Osteoblast (primary cell): ENCODE data around the gene OR5P2. TPM values are rescaled to one million over a fixed set of nuclear protein-coding genes. Genes with fewer than 3 reads are reported as not detected.

ENCODE experiments used
- DNase-seq: peaks from one replicate; pipeline ENCODE4 v3.0.0; 2011; ENCODE audit warnings: low spot score, mixed read lengths; ENCODE audit not compliant: insufficient read length; ENCODE audit errors: missing footprints
- H2AFZ ChIP-seq: 2 replicates; pipeline ENCODE4 v1.6.0; 2011; ENCODE audit warnings: mild to moderate bottlenecking, low read length
- H3K27ac ChIP-seq: 2 replicates; pipeline ENCODE4 v1.5.1; 2011; ENCODE audit warnings: mild to moderate bottlenecking, low read depth, low read length, moderate library complexity
- H3K27me3 ChIP-seq: 2 replicates; pipeline ENCODE4 v1.6.0; 2012; ENCODE audit warnings: mild to moderate bottlenecking, control low read depth, inconsistent platforms, low read length, moderate library complexity; ENCODE audit not compliant: insufficient read depth
- H3K36me3 ChIP-seq: 2 replicates; pipeline ENCODE4 v1.5.1; 2011; ENCODE audit warnings: mild to moderate bottlenecking, low read length, control low read depth, moderate library complexity; ENCODE audit not compliant: insufficient read depth
- H3K4me1 ChIP-seq: 2 replicates; pipeline ENCODE4 v1.5.1; 2011; ENCODE audit warnings: mild to moderate bottlenecking, low read length, control low read depth, moderate library complexity; ENCODE audit not compliant: insufficient read depth
- H3K4me2 ChIP-seq: 2 replicates; pipeline ENCODE4 v1.6.0; 2011; ENCODE audit warnings: mild to moderate bottlenecking, low read length; ENCODE audit not compliant: insufficient read depth
- H3K4me3 ChIP-seq: fragments of 200-600 bp; sonication (generic); 3 replicates; pipeline ENCODE4 v1.5.1; 2012; ENCODE audit warnings: mild to moderate bottlenecking, low read length, inconsistent platforms; ENCODE audit not compliant: insufficient read depth
- H3K79me2 ChIP-seq: 2 replicates; pipeline ENCODE4 v1.6.0; 2012; ENCODE audit warnings: mild to moderate bottlenecking, low read length, control low read depth, inconsistent platforms; ENCODE audit not compliant: insufficient read depth
- H3K9me3 ChIP-seq: 2 replicates; pipeline ENCODE4 v1.5.1; 2011; ENCODE audit warnings: low read depth, low read length, control low read depth
- H4K20me1 ChIP-seq: 2 replicates; pipeline ENCODE4 v1.6.0; 2012; ENCODE audit warnings: mild to moderate bottlenecking, low read length, control low read depth; ENCODE audit not compliant: insufficient read depth
- CTCF ChIP-seq: IDR thresholded peaks from 2 replicates; pipeline ENCODE4 v1.5.1; 2011; ENCODE audit warnings: mild to moderate bottlenecking, low read depth, low read length, moderate library complexity; ENCODE audit errors: extremely low read depth
- total RNA-seq: library from RNA; depleted of rRNA; stranded (reverse); fragments of >200 nt; gene quantifications from 2 replicates; pipeline ENCODE4 v1.2.3, GENCODE V29; 2012

The OR5P2 gene
- not detected in 2 replicates for total RNA-seq

GRCh38 chr11:7796842-7797241 is at the start of gene OR5P2:
OR5P2 (minus strand) TSS chr11:7796942; CDS start chr11:7796942, 0 bp downstream.
- Histone ChIP-seq H3K9me3 (no peaks in the 10 kb centered on the region), H3K79me2 (no peaks in the 10 kb centered on the region), H3K27me3 (no peaks in the 10 kb centered on the region), H3K36me3 (no peaks in the 10 kb centered on the region), H3K27ac (no peak within 1 kb of the TSS), H2AFZ (no peak within 1 kb of the TSS), H3K4me1 (no peaks in the 10 kb centered on the region), H3K4me2 (no peak within 1 kb of the TSS), H3K4me3 (no peak within 1 kb of the TSS), H4K20me1 (no peaks in the 10 kb centered on the region)
- TF ChIP-seq CTCF, result no peak
- no peak for DNase-seq

- no peak for DNase-seq
These were observed 49.3 kb upstream of the OR5P2 start for GRCh38 chr11:7846003-7846402.

GRCh38 chr11:7844986-7845385 is 48.2 kb upstream of the OR5P2 start:
- no peak for TF ChIP-seq CTCF
- no peaks in the 10 kb centered on the region for H3K79me2 ChIP-seq
- H2AFZ ChIP-seq, result no peak overlapping the region
- H3K27me3 ChIP-seq, result peaks cover 4% of the 10 kb centered on the region
- H3K4me2 ChIP-seq, result no peak overlapping the region
- DNase-seq, result no peak
- H3K4me1 ChIP-seq, result no peaks in the 10 kb centered on the region
- no peak overlapping the region for H3K4me3 ChIP-seq
- no peaks in the 10 kb centered on the region for H4K20me1 ChIP-seq
- no peaks in the 10 kb centered on the region for H3K36me3 ChIP-seq
- H3K27ac ChIP-seq, result no peak overlapping the region
- no peaks in the 10 kb centered on the region for H3K9me3 ChIP-seq

More at GRCh38 chr11:7846003-7846402, 49.3 kb upstream of the OR5P2 start:
- peaks cover 4% of the 10 kb centered on the region for H3K27me3 ChIP-seq
- no peaks in the 10 kb centered on the region for H3K9me3 ChIP-seq
- H3K4me2 ChIP-seq, result no peak overlapping the region
- H3K79me2 ChIP-seq, result no peaks in the 10 kb centered on the region
- no peaks in the 10 kb centered on the region for H3K36me3 ChIP-seq
- no peak overlapping the region for H3K4me3 ChIP-seq
- no peak overlapping the region for H3K27ac ChIP-seq
- no peak for TF ChIP-seq CTCF
- H4K20me1 ChIP-seq, result no peaks in the 10 kb centered on the region
- H2AFZ ChIP-seq, result no peak overlapping the region
- H3K4me1 ChIP-seq, result no peaks in the 10 kb centered on the region

- Histone ChIP-seq H3K4me1 (no peaks in the 10 kb centered on the region), H3K27me3 (peaks cover 4% of the 10 kb centered on the region), H2AFZ (no peak overlapping the region), H4K20me1 (no peaks in the 10 kb centered on the region), H3K4me3 (no peak overlapping the region), H3K79me2 (no peaks in the 10 kb centered on the region), H3K27ac (no peak overlapping the region), H3K4me2 (no peak overlapping the region), H3K36me3 (no peaks in the 10 kb centered on the region), H3K9me3 (no peaks in the 10 kb centered on the region)
- no peak for DNase-seq
- TF ChIP-seq CTCF, result no peak
These were observed 47.8 kb upstream of the OR5P2 start for GRCh38 chr11:7844521-7844920.
